ENCODE results near the gene ETV4.

The ETV4 gene

DNA sequence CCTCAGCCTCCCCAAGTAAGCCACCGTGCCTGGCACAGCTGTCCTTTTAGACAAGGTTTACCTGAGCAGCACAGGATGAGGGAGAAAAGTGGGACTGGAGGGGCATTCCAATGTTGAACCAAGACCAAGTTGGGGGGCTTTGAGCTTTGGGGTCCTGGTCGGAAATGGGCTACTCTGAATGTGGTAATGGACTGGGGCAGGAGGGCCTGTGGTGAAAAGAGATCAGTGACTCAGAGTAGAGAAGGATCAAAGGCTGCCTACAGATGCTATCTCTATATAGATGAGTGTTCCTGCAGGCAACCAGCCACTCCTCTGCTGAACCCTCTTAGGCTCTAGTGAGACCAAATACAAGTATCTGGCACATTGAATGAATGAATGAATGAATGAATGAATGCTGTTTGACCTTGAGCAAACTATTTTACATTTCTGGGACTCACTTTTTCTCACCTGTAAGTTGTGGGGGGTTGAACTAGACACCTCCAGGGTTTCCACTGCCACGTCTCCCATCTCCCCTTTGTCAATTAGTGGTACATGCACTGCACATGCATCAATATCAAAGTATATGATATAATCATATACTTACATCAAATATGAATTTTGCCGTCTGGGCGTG lies 26.3 kb upstream of the ETV4 start:
- no peak for DNase-seq

DNA sequence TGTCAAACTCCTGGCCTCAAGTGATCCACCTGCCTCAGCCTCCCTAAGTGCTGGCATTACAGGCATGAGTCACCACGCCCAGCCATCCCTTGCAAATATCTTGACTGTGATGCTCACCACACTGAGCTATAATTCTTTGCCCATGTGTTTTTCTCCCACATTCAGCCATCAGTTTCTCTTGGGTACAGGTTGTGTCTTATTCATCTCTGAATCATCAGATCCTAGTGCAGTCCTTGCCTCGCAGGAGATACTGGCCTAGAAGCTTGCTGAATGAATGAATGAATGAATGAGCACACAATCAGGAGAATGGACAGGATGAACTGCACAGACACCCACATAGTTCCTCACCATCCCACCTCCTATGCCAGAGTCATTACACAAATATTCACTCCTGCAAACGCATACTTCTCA lies 24.4 kb upstream of the ETV4 start:
- no peak for DNase-seq

DNA sequence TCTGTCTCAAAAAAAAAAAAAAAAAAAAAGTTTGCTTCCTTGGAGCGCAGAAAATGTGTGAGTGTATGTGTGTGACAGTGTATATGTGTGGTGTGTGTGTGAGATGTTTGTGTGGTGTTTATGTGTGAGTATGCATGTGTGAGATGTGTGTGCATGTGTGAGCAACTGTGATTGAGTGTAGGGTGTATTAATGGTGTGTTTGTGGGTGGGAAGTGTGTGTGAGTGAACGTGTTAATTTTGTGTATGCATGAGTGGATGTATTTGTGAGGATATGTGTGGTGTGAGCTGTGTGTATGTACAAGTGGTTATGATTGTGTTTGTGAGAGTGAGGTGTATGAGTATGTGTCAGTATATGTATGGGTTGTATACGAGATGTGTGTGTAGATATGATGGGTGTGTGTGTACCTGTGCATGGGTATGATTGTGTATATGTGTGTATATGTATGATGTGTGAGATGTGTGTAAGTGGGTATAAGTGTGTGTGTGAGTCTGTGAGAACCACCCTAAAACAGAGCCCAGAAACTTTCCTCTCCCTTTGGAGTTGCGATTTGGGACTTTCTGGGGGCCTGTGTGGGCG lies 22.5 kb upstream of the ETV4 start:
- DNase-seq, result no peak

DNA sequence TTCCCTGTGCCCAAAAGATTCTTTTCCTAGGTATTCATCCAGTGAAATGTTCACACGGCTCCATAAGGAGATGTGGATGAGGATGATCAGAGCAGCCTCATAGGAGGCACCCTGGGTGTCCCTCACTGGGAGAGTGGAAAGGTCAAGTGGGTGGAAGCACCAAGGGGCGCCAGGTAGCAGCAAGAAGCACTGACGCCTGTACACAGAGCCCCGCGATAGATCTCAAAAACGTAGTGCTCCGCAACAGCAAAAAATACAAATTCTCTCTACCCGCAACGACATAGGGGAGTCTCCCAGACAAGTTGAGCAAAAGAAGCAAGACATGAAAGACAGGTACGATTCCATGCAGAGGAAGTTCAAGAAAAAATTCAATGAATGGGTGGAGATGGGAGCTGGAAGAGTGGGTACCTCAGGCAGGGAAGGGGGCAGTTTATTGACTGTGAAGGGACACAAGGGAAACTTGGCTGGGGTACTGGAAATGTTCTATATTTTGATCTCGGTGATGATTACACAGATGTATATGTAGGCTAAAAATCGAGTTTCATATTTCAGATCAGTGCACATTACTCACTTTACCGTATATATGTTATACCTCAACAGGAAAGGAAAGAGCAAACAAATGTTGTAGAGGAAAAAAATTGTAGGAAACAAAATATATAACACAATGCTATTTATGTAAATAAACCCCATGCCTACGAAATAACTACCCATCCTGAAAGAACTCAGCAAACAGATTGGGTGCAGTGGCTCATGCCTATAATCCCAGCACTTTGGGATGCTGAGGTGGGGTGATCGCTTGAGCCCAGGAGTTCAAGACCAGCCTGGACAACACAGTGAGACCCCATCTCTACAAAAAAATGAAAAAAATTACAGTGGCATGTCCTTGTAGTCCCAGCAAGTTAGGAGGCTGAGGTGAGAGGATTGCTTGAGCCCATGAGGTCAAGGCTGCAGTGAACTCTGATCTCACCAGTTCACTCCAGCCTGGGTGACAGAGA lies 17.8 kb upstream of the ETV4 start:
- no peak for DNase-seq

DNA sequence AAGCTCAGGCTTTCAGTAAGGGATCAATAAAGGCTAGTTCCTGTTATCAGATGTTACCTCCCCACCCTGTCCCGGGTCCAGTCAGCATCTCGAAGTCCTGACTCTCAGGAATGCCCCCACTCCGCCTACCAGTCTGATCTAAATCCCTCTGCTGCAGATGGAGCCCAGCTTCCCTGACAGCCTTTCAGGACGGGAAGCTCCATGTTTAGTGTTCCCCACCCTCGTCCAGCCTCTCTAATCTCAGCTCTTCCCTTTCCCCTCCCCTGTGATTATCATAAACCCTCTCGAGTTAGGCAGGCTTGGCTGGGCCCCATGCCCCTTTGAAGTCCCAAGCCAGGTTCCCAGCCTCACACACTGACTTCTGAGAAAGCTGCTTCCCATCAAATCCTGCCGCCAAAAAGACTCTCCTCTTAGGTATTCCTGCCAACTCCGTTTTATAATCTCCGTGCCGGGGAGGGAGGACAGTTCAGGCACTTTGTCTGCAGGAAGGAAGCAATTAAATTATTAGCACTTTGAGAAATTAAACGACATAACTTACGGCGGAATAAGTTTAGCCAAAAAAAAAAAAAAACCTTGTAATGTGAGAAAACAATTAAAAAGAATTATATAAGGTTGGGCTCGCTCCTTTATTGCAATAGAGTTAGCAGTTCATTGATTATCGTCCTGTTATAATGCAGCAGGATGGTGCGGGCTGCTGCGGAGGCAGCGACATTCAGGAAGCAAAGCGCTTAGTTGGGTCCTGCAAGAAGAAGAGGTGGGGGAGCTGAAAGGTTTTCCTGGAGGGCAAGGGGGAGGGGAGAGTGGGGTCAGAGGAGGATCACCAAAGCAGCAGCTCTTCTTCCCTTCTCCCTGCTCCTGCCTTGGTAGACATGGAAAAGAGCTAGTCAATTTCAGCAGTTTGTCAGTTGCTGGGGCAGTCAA lies 16.8 kb upstream of the ETV4 start:
- no peak for DNase-seq

DNA sequence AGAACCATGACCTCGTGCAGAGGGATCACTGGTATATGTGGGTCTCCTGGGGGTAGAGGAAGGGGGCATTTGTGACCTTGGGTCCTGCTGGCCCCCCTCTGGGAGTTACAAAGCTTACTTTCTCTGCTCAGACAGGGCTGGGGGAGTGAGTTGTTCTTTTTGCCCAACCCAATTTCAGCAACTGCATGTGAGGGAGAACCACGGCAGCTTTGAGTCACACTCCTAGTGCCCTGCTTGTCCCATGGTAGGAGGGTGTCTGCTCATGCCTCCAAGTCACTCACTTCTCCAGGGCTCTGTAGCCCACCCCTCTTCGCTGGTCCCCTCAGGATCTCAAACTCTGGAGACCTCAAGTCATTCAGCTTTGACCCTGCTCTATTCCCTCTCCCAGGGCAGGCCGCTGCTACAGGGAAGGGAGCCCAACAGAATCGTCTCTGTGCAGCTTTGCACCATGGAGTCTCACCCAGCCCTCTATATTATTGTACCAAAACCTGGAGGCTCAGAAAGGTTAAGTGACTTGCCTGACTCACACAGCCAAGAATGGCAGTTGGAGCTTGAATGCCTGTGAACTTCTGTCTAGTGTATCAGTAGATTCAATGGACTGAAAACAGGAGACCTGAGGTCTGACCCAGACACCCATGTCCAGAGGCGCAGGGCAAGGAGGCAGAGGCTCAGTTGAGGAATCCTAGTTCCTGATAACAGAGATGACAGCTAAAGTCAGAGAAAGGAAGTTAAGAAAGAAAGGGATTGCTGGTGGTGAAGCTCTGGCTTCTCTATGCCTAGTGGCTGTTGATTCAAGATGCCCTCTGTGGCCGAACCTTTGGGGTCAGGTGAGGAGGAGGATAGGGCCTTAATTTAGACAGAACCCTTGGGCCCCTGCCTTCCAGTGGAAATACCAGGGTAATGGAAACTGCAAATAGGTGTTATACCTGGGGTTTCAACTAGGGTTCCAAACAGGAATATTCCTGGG lies 14.6 kb upstream of the ETV4 start:
- DNase-seq, result no peak

DNA sequence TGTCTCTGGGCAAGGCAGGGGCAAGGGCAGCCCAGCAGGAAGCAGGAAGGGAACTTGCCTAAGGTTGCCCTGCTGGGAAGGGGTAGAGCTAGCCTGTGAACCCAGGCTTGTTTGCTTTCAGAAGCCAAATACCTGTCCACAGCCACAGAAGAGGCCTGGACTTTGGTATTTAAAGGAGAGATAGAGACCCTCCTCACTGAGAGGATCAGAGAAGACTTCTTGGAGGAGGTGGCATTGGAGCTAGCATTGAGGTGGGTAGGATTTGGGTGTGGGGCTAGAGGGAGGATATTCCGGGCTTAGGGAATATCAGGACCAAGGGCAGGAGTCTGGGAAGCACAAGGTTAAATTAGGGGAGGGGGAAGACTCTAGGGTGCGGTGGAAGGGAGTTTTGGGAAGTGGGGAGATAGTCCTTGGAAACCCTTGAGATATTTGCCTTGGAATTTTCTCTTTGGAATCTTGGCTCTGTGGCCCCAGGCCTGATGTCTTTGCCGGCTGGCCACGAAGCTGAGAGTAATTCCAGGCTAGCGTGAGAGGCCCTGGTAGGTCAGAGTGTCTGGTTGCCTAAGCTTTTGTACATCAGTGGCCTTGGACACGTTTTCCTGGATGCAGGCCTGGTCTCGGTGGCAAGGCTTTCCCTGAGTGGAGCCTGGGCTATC lies 13.1 kb upstream of the ETV4 start:
- DNase-seq, result no peak

DNA sequence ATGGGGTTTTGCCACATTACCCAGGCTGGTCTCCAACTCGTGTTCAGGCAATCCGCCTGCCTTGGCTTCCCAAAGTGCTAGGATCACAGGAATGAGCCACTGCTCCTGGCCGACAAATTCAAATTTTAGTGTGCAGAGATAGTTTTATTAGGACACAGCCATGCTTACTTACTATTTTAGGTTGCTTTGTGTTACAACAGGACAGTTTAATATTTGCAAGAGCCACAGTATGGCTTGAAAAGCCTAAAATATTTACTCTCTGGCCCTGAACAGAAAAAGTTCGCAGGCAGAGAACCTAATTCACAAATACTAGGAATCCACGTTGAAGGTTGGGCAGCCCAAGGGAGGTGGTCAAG lies 12.6 kb upstream of the ETV4 start:
- no peak for DNase-seq

DNA sequence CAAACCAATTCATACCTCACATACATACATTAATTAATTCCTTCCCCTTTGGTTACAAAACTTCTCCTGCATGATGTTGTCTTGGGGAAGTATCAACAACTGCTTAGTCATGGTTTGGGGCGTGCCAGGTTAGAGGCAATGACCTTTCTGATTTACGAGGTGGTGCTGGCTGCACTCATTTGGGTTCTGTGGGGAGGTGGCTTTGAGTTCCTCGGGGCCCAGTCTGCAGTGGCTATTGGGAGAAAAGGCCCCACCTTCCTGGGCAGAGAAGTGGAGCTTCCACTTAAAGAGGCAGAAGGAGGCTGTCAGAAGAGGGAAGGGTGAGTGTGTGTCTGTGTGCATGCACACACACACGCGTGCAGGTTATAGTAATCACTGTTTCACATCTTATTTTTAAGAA lies 10.2 kb upstream of the ETV4 start:
- no peak for DNase-seq

DNA sequence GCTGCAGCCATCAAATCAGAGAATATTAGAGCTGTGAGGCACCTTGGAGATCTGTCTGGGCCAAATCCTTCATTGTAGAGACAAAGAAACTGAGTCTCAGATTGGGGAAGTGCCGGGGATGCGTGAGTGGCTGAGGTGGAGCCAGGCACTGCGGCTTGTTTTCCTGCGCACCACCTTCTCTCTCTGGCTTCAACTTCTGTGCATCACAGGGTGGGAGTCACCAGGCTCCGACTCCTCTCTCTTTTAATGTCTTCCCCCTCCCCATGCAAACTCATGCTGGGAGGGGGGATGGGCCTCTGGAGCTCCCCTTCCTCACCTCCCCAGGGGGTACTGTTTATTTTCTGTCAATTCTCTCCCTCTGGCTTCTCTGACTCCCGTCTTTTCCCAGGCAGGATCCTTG lies 8.7 kb upstream of the ETV4 start:
- DNase-seq, result no peak

DNA sequence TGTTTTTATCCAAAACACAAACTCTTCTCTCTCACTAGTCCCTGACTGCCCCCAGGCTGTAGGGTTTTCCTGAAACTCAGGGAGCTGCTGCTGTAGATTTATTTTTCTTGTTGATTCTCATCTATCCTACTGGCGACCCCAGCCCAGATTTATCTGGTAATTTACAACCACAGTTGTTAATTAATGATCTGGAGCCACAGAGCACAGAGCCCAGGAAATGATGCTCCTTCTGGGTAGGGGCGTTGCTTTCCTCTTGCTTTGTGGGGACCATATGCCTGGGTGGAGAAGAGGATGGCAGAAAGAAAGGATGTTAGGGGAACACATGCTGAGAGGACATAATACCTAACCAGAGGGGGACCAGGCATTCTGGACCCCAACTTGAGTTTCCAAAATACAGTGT lies 7.4 kb upstream of the ETV4 start:
- no peak for DNase-seq

DNA sequence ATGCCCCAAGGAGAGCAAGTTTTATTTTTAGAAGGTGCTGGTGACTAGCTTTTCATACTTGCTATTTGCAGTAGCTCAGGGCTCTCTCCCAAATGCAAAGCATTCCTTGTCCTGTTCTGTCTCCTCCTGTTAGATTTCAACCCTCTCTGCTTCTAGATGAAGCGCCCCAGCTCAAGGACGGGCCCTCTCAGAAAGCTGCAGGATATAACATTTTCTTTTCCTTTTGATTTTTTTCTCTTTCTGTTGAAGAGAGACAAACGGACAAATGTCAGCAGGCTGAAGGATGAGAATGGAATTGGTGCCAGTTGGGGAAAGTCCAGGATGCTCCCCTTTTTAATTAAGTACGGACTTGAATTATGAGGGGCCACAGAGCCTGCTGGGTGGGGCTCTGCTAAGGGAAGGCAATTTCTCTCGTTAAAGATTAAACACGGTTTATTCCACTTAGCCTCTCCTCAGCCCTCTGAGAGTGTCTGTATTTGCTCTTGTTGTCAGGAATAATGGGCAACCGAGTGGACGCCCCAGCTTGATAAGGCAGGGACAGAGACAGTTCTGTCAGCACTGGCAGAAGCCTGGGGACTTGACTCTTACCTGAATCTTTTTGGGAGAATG lies 6.2 kb upstream of the ETV4 start:
- DNase-seq, result no peak

DNA sequence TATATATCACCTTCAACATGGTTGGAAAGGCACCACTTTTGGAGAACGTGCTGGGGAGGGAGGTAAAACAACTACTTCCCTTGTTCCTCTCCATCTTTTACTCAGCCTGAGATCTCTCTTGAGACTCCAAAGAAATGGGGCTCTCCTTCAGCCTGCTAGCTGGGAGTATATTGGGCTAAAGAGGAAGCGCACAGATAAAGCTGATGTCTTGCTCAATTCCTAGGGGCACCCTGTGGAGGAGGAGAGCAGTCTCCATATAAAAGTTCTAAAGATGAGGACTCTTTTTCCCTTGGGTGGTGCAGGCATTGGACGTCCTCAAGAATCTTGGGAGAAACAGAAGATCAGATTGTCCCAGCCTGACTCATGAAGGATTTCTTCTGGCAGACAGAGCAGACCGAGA lies 4.6 kb upstream of the ETV4 start:
- no peak for DNase-seq

DNA sequence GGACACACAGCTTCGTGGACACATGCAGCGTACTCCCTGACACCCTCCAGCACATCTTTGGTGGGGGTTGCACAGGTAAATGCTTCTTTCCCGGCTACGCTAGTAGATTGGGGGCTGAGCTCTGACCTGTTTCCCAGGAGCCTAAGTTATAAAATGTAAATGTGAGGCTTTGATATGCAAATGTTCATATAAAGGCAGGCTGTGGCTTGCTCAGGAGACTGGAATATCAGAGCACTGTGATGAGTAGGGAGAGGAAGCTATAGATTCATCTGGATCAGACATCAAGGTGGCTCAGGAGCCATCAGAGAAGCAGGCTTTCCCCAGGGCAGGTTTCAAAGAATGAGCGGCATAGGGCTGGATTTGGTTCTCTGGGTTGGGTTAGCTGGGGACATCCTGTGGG lies 3.4 kb upstream of the ETV4 start:
- DNase-seq, result no peak

DNA sequence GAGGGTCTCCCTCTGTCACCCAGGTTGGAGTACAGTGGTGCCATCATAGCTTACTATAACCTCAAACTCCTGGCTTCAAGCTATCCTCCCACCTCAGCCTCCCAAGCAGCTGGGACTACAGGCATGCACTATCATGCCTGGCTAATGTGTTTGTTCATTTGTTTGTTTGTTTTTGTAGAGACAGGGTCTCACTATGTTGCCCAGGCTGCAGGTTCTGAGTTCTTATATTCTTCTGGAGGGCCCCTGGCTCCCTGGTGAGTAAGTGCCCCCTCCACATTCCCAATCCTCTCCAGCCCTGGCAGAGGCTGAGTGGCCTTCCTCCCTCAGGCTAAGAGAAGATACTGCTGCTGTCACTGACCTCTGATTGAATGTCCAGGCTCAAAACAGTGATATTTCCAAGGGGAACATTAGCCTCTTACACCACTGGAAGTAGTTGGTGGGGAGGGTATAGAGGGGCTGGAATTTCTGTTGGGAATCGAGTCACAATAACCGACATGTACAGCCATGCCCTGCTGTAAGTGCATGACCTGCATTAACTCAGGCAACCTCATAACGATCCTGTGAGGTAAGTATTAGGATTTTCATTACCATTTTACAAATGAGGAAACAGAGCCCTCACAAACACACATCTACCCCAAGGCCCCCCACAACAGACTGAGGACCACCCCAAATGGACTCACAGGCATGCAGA lies 2.7 kb upstream of the ETV4 start:
- DNase-seq, result no peak

DNA sequence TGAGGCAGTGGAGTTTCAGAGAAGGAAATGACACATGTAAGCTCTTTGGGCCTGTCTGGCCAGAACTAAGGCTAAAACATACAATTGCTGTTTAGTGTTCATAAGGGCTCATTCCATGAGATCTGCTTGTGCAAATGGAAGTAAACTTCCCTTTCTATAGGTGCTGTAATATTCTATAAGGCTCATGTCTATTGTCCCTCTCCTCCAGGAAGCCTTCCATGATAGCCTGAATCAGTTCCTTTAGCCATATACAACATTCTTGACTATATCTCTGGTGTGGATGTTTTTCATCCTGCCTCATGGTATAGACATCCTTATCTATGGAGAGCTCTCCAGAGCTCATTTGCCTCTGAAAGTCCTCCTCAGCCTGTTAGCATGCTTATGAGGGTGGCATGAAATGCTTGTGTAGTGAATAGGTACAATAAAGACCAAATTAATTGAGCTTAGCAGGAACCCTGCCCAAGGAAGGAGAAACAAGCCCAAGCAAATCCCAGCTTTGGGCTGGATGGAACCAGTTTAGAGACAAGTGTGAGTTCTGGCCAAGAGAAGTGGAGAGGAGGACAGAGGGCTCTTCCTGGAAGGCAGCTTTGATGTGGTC lies 1.6 kb upstream of the ETV4 start:
- no peak for DNase-seq

DNA sequence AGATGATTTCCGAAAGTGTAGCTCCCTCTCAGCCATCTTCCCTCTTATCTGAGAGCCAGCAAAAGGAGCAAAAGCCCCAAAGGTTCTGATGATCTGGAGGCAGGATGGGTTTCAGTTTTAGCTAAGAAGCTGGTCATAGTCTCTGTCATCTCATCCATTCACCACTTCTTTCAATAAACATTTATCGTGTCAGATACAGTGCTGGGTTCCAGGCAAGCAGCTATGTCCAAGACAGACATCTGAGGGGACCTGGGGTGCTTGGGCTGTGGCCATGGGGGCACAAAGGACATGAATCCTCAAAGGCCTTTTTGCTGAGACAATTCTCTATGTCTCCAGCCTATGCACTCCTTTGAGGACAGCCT lies 1.0 kb upstream of the ETV4 start:
- DNase-seq, result no peak

DNA sequence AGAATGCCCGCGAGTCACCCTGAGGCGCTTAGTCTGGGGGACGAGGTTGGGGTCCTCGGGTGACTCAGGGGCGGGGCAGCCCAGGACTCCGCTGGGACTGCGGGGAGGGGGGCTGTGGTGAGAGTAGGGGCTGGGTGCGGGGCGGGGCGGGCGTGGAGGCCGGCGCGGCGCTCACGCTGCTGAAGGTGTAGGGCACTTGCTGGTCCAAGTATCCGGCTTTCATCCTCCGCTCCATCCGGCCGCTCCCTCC lies 832 bp downstream of the ETV4 start:
- peak; percentile 39 for DNase-seq

DNA sequence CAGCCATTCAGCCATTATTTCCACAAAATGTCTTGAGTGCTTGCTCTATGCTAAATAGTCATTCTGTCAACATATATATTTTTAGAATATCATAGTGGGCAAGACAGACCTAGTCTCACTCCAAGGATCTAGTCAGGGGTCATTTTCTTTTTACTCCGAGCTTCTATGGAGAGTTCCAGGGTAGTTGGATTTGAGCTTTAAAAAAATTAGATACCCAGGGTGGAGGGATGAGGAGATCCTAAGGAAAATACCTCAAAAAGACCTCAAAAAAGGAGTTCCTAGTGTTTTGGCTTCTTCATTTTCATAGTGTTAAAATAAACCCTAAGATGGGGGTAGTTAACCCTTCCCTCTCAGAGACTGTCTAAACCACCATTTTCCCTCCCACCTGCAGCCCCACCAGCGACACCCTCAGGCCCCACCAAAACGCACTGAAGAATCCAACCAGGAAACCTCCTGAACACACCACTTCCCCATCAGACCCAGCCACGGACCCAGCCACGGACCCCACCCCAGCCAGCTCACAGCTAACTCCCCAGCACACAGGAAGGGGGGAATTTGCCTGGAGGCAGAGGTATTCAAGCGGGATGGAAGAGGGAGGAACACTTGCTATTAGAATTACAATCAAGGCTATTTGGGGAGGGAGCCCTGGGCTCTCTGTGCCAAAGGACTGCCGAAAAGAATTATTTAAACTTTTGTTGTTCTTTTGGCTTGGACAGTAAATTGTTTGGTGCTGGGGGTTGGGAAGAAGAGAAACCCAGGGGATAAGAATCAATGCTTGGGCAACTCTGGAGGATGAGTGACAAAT lies 2.2 kb downstream of the ETV4 start:
- no peak for DNase-seq
